ENCODE results near the gene TRPM5. TPM values are rescaled to one million over a fixed set of nuclear protein-coding genes. Genes with fewer than 3 reads are reported as not detected.

The TRPM5 gene
- total and polyA plus RNA-seq, 8 donors: 0.15 to 11.6 (median 0.45) TPM; not detected in 1

GRCh38 chr11:2412323-2412722 lies 32.0 kb downstream of the TRPM5 start:
- intact Hi-C loops (cut with DNase I; ENCODE audit: low total_unique reads): no loop called here
- TF ChIP-seq POLR2A (IDR thresholded peaks at IDR 0.05): no peak
- TF ChIP-seq EP300 (IDR thresholded peaks at IDR 0.05): no peak
- TF ChIP-seq CTCF (IDR thresholded peaks at IDR 0.05): no peak
- TF ChIP-seq POLR2AphosphoS5 (IDR thresholded peaks at IDR 0.05): no peak
- WGBS, 5 donors: 82 to 91% (median 85%) methylated on average over 4 to 6 of the region's 6 CpGs
- Histone ChIP-seq H3K4me3 (no peak overlapping the region), H3K9me3 (no peaks in the 10 kb centered on the region), H3K36me3 (no peaks in the 10 kb centered on the region), H3K27ac (no peak overlapping the region), H3K4me1 (peaks cover 0 to 7% (median 2%) of the 10 kb centered on the region in 4 donors), H3K27me3 (peaks cover 0 to 12% (median 11%) of the 10 kb centered on the region in 3 donors)
- DNase-seq: no peak

DNA sequence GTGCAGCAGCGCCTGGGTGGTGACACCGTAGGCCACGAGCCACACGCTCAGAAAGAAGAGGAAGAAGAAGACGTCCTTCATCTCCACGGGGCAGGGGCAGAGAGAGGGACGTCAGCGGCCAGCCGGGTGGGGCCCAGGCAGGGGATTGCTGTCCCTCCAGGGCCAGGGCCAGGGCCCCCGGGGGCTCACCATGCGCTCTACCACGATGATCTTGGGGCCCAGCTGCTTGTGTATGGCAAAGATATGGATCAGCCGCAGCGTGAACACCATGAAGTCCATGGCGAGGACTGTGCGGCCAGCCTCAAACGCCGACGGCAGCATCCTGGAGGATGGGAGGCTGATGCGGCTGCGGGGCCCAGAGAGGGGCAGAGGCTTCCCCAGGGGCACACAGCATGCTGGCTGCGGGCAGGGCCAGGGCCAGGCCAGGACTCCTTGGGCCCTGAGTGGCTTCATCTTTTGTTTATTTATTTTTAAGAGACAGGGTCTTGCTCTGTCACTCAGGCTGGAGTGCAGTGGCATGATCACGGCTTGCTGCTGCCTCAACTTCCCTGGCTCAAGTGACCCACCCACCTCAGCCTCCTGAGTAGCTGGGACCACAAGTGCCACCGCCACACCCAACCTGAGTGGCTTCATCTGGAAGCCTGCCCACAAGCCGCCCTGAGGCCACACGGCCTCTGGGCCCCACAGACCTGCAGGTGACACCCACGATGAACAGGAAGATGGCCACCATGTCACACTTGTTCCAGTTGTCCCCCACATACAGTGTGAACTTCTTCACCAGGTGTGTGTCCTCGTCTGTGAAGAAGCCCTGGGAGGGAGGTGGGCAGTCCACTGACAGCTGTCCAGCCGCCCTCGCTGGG lies 32.6 kb downstream of the TRPM5 start:
- Histone ChIP-seq H3K27me3 (peaks cover 0 to 12% (median 11%) of the 10 kb centered on the region in 3 donors), H3K9me3 (no peaks in the 10 kb centered on the region), H3K4me1 (peaks cover 0 to 7% (median 2%) of the 10 kb centered on the region in 4 donors), H3K27ac (no peak overlapping the region), H3K4me3 (no peak overlapping the region), H3K36me3 (no peaks in the 10 kb centered on the region)
- no peak for TF ChIP-seq POLR2AphosphoS5 (IDR thresholded peaks at IDR 0.05)
- no peak for TF ChIP-seq POLR2A (IDR thresholded peaks at IDR 0.05)
- TF ChIP-seq EP300 (IDR thresholded peaks at IDR 0.05): no peak
- no peak for TF ChIP-seq CTCF (IDR thresholded peaks at IDR 0.05)
- intact Hi-C loops (cut with DNase I; ENCODE audit: low total_unique reads): no loop called here
- 79 to 82% (median 81%) methylated on average over 29 to 30 of the region's 30 CpGs for WGBS, 5 donors
- DNase-seq: no peak

DNA sequence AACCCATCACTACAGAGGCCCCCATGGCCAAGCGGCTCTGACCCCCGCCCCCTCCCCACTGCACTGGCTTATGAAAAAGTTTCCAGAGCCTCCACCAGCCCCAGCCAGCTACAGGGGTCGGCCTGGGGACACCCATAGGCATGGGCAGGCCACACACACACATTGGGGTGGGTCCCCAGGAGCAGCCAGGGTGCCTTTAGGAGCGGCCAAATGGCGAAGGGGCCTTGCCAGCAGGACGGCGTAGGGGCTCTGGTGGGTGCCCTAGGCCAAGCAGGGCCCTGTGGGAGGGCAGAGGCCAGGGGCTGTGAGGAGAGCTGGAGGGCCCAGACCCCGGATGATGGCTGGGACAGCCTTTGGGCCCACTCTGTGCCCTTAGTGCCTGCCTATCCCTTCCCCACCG lies 33.7 kb downstream of the TRPM5 start:
- Histone ChIP-seq H3K36me3 (no peaks in the 10 kb centered on the region), H3K27ac (no peak overlapping the region), H3K9me3 (no peaks in the 10 kb centered on the region), H3K4me1 (peaks cover 0 to 7% (median 2%) of the 10 kb centered on the region in 4 donors), H3K27me3 (peaks cover 0 to 12% (median 11%) of the 10 kb centered on the region in 3 donors), H3K4me3 (no peak overlapping the region)
- TF ChIP-seq POLR2AphosphoS5 (IDR thresholded peaks at IDR 0.05) (no peak), CTCF (IDR thresholded peaks at IDR 0.05) (no peak), EP300 (IDR thresholded peaks at IDR 0.05) (no peak), POLR2A (IDR thresholded peaks at IDR 0.05) (no peak)
- intact Hi-C loops (cut with DNase I; ENCODE audit: low total_unique reads): no loop called here
- WGBS, 5 donors: 70 to 79% (median 76%) methylated on average over 2 to 9 of the region's 9 CpGs
- DNase-seq: no peak

GRCh38 chr11:2409611-2410468 lies 34.5 kb downstream of the TRPM5 start:
- WGBS, 5 donors: 26 to 50% (median 41%) methylated on average over 30 to 42 of the region's 42 CpGs
- H3K4me1 ChIP-seq: peaks cover 0 to 7% (median 2%) of the 10 kb centered on the region in 4 donors
- peaks cover 0 to 12% (median 11%) of the 10 kb centered on the region in 3 donors for H3K27me3 ChIP-seq
- no peak overlapping the region for H3K27ac ChIP-seq
- H3K4me3 ChIP-seq: no peak overlapping the region
- no peaks in the 10 kb centered on the region for H3K36me3 ChIP-seq
- intact Hi-C loops (cut with DNase I; ENCODE audit: low total_unique reads): loop anchor here (5.0 kb wide), 1 partner anchor 213 kb away; no protein-coding TSS in a partner anchor
- TF ChIP-seq POLR2A (IDR thresholded peaks at IDR 0.05): no peak
- TF ChIP-seq CTCF (IDR thresholded peaks at IDR 0.05): no peak
- no peak for TF ChIP-seq EP300 (IDR thresholded peaks at IDR 0.05)
- TF ChIP-seq POLR2AphosphoS5 (IDR thresholded peaks at IDR 0.05): no peak
- no peaks in the 10 kb centered on the region for H3K9me3 ChIP-seq
- peak in 1 of 2 donors; percentile 64 for DNase-seq

Measured in stomach (tissue), 9 donors.